ENCODE measurements around the gene SIRT3.
"Not testable (repeated sequence)": the region's sequence is repeated elsewhere in the genome, so short reads cannot be mapped to it uniquely, and the experiment has no call there.

The SIRT3 gene

DNA sequence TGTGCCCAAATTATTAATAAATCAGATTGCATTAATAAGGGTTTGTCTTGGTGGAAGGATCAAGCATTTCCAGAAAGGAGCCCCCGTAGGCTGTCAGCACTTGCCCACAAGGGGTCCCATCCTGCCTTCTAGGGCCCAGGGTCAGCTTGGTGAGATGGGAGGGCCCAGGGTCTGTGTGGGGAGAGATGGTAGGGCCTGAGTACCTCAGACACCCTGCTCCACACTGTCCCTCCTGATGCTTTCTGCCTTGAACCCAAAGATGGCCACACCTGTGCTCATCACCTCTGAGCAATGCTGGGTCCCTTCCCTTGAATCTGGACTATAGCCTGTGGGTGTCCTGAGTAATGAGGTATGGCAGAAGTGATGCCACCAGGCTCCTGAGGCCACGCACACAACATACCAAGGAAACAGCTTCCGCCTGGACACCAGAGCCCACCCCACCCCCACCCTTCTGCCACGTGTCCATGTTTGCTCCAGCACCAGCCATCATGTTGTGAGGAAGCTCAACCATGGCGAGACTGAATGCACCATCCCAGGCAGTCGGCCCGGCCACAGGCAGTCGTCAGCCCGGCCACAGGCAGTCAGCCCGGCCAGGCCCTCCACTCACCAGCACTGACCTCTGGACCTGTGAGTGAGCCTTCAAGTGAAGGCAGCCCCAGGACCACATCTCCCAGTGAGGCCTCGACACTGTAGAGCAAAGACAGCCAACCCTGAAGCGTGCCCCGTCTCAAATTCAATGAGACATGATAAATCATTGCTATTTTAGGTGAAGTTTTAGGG is 35.7 kb downstream of the SIRT3 start:
- no peak for DNase-seq

DNA sequence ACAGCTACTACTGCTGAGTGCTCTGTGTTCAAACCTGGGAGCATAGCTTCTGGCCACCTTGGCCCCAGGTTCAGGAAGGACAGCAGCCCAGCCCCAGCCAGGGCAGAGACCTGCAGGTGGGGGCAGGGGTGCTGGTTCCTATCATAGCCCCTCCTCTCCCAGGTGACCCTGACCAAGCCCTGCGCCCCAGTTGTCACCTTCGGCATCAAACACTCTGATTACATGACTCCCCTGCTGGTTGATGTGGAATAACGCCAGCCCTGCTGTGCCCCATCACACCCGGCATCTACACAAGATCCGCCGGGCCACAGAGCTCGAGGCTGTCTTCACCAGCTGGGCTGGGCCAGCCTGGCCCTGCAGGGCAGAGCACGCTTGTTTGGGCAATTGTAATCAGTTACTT is 36.4 kb downstream of the SIRT3 start:
- no peak for DNase-seq

DNA sequence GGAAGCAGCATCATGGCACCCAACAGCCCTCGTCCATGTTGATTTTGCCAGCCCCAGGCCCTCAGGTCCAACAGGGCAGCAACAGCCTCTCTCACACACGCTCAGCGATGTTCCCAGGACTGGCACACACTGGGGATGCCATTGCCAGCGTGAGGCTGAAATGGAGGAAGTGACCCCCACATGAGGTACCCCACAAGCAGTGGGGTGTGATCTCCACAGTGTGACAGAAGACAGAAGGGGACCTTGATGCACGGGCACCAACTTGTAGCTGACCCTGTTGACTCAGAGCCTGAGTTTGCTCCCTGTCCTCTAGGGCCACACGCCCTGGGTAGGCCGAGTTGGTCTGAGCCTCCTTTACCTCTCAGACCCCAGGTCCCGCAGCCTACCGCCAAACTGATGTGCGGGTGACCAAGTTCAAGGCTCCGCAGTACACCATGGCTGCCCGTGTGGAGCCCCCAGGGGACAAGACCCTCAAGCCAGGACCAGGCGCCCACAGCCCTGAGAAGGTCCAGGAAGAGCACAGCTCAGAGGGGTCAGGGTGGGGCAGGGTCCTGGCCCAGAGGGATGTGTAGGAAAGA is 37.0 kb downstream of the SIRT3 start:
- no peak for DNase-seq

DNA sequence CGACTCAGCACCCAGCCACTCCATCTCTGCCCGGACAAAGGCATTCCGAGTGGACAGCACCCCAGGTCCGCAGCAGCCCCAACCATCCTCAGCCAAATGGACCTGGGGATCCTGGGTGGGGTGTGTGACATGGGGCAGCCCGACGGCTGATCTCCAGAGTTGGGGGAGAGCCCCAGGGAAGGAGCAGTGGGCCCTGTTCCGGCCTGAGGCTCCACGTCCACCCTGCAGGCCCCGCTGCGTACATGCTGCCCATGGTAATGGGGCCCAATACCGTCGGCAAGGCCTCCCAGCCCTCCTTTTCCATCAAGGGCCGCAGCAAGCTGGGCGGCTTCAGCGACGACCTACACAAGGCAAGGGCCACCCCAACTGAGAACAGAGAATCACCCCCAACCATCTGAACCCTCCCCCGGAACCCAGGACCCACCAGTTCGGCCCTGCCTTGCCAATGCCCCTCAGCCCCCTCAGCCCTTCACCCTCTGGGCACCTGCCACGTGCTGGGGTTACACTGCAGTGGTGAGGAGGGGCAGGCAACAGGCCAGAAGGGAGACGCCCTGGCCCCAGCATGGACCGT is 37.8 kb downstream of the SIRT3 start:
- DNase-seq: no peak

DNA sequence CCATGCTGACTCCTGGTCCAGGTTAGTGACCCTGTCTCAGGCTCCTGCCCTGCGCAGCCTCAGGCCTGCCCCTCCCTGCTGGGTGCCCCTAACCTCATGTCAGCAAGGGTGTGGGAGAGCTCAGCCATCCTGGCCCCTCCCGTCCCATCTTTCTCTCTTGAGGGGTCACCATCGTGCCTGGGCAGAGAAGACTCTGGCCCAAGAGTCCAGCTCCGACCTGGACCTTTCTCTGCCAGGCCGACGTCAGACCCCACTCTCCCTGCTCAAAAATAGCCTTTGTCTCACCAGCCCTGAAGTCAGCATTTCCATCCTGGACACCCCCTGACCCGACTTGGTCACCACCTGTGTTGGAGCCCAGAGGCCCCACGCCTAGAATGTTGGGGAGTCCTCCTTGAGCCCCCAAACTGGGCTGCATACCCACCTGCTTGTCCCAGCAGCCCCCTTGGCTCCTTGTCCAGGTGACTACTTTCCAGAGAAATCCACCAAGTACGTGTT is 38.4 kb downstream of the SIRT3 start:
- no peak for DNase-seq

DNA sequence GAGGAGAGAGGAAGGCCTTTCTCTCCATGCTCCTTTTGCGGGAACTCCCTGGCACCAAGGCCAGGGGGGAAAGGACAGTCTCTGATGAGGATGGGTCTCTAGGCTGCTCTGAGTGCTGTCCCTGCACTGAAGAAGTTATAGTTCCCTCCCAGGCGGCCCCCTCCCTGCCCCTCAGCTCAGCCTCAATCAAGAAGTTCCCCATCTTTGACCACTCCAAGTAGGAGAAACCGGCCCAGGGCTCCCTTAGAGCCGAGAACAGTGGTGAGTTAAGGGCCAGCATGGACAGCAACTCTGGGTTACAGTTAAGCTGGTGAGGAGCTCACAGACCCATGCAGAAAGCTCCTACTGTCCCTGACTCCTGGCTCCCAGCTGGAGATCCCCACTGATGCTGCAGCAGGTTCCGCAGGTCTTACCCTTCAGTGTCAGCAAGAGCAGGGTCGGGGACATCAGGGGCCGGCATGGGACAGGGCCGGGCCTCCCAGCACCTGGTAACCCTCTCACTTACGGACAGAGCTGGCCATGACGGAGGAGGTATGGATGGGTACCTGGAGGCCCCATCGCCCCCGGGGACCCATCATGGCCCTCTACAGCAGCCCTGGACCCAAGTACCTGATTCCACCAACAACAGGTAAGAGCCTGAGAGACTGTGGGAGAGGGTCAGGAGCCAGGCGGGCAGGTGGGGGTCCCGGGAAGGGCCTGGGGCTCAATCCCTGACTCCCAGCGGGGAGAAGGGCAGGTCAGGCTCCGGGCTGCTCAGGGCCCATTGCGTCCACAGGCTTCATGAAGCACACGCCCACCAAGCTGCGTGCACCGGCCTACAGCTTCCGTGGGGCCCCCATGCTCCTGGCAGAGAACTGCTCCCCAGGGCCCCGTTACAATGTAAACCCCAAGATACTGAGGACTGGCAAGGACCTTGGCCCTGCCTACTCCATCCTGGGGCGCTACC is 39.1 kb downstream of the SIRT3 start:
- DNase-seq: no peak

DNA sequence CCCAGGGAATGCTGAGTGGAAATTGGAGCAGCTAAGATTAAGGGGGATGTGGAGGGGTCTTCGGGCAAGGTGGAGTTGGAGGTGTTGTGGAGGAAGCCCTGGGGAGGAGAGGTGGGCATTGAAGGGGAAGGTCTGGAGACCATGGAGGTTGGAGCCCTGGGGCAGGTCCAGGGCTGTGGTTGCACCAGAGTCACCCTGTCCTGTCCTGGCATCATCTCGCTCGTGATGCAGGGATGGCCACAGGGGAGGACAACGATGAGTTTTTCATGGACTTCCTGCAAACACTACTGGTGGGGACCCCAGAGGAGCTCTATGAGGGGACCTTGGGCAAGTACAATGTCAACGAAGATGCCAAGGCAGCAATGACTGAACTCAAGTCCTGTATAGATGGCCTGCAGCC is 42.7 kb downstream of the SIRT3 start:
- DNase-seq: not testable (repeated sequence)

DNA sequence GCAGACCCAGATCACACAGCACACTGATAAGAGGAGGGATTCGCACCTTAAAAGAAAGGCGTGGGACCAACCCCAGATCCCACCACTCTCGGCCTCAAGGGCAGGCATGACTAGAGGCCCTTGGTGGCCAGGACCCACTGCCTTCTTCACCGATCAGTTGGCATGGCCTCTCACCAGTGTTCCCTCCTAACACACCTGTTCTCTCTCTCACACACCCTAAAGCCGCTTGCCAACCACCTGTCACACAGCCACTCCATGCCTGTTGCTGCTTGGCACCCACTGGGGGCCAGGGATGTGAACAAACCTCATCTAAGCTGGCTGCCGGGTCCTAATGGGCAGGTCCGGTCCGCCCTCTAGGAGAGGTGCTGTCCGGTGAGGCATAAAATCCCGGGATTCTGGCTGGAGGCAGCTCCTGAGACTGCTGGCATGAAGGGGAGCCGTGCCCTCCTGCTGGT is 43.4 kb downstream of the SIRT3 start, which contains the start of gene SCGB1C1:
TSS of gene SCGB1C1 (plus strand) at position 405 of the 455 bp plus-strand sequence. CDS start at position 427, 22 bp downstream.
- not testable (repeated sequence) for DNase-seq

DNA sequence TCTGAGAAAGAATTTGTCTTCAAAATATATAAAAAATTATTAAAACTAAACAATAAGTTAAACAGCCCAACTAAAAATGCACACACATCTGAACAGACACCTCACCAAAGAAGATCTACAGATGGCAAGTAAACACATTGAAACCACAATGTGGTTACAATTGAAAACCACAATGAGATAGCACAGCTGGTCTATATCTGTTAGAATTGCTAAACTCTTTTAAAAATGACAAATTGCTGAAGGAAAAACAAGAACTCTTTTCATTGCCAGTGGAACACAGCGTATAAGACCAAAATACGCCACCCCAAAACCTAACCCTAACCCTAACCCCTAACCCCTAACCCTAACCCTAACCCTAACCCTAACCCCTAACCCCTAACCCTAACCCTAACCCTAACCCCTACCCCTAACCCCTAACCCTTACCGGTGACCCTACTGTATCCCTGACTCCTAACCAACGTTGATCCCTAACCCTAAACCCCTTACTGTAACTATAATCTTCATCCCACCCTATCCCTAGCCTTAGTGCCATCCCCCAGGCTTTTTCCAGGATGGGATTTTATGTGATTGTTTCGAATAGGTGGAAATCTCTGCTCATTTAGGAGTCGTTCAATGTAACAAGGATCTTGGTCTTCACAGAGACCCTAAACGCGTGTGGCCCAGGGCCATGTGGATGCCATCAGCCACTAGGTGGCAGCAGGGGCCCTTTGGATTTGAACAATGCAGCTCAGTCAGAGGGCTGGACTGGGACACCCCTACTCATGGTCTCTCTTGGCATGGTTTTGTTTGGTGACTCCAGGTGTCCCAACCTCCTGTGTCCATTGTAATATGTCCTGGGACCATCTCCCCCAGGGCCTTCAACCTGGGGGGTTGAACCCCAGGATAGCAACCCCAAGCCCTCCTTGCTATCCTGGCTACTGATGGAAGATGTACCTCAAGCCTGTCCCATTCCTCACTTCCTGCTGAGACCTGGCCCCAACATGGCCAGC is 44.4 kb downstream of the SIRT3 start:
- DNase-seq: not testable (repeated sequence)

DNA sequence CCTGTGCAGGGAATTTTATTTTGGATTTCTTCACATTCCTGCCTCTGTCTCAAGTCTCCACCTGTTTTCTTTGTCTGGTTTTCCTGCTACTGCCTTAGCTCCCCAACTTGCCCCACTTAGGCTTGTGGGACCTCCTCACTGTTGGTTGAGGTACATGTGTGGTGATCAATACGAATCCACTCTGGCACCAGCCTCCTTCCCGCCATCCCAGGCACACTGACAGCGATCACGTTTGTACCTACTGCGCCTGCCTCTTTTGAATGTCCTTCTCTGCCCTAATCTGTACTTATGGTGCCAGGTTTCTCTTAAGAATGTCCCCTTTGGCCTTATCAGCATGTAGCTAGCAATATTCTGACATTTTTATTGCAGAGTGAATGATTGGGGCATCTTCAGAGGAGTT is 45.6 kb downstream of the SIRT3 start:
- DNase-seq: not testable (repeated sequence)

DNA sequence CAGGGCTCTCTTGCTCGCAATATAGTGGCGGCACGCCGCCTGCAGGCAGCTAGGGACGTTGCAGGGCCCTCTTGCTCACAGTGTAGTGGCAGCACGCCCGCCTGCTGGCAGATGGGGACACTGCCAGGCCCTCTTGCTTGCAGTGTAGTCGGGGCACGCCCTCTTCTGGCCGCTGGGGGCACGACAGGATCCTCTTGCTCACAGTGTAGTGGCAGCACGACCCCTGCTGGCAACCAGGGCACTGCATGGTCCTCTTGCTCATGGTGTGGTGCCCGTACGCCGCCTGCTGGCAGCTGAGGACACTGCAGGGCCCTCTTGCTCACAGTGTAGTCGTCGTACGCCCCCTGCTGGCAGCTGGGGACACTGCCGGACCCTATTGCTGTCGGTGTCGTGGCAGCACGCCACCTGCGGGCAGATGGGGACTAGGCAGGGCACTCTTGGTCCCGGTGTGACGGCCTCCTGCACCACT is 46.3 kb downstream of the SIRT3 start:
- not testable (repeated sequence) for DNase-seq

DNA sequence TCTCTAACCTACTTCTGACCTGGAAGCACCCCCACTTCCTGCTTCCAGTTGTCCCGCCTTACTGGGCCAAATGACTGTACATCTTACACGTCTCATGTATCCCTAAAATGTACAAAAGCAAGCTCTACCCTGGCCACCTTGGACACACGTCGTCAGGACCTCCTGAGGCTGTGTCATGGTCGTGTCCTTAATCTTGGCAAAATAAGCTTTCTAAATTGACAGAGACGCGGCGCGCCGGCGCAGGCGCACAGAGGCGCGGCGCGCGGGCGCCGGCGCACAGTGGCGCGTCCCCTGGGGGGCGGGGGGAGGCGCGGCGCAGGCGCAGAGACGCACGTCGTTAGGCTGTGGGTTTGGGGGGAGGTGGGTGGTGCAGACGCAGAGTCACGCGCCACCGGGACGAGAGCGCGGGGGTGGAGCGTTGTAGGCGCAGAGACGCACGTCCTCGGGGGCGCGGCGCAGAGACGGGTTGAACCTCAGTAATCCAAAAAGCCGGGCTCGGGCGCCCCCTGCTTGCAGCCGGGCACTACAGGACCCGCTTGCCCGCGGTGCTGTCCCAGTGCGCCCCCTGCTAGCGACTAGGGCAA is 46.9 kb downstream of the SIRT3 start:
- not testable (repeated sequence) for DNase-seq

DNA sequence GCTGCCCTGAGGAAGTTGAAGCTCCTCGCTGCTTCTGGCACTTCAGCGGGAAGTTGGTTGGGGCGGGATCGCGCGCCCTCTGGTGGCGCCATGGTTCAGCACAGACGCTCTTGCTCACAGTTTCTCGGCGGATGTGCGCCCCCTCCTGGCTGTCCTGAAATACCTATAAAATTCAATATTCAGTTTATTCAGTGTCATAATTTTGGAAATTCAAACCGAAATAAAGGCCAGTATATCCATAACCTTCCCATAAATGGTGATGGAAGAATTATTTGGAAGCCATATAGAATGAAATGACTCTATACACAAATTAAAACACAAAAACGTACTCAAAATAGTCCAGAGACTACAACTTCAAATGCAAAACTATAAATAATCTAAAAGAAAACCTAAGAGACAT is 55.9 kb downstream of the SIRT3 start:
- not testable (repeated sequence) for DNase-seq
